HG02623 (cell line): ENCODE results near the gene ARHGAP31.
A peak's percentile ranks its signal among the peaks of the same experiment; 100 is the strongest.
"Not testable (repeated sequence)": the region's sequence is repeated elsewhere in the genome, so short reads cannot be mapped to it uniquely, and the experiment has no call there.

Experiments
- ATAC-seq: cut with Tn5 transposase; IDR thresholded peaks from one replicate; pipeline ENCODE4 v1.9.1; 2021; ENCODE audit warnings: moderate library complexity; ENCODE audit not compliant: unreplicated experiment

The ARHGAP31 gene

GRCh38 chr3:119349354-119350041 lies 55.3 kb downstream of the ARHGAP31 start:
- no peak for ATAC-seq

GRCh38 chr3:119350114-119350513 lies 55.9 kb downstream of the ARHGAP31 start:
- no peak for ATAC-seq

GRCh38 chr3:119351581-119351980 lies 57.4 kb downstream of the ARHGAP31 start:
- ATAC-seq = no peak

GRCh38 chr3:119352034-119352609 lies 57.9 kb downstream of the ARHGAP31 start:
- ATAC-seq = peak; percentile 98

GRCh38 chr3:119352863-119353527 lies 58.8 kb downstream of the ARHGAP31 start:
- ATAC-seq = peak; percentile 26

GRCh38 chr3:119355608-119356007 lies 61.4 kb downstream of the ARHGAP31 start:
- not testable (repeated sequence) for ATAC-seq

GRCh38 chr3:119356646-119357045 lies 62.5 kb downstream of the ARHGAP31 start:
- no peak for ATAC-seq

- ATAC-seq = no peak
Measured at GRCh38 chr3:119357190-119357589, 63.0 kb downstream of the ARHGAP31 start.

- ATAC-seq = peak; percentile 68
Measured at GRCh38 chr3:119359476-119360326, 65.5 kb downstream of the ARHGAP31 start.

GRCh38 chr3:119360736-119361462 lies 66.7 kb downstream of the ARHGAP31 start:
- ATAC-seq = no peak

- no peak for ATAC-seq
Measured at GRCh38 chr3:119362010-119362409, 67.8 kb downstream of the ARHGAP31 start.

GRCh38 chr3:119362940-119363725 lies 69.0 kb downstream of the ARHGAP31 start:
- no peak for ATAC-seq

- ATAC-seq = no peak
Measured at GRCh38 chr3:119364401-119364800, 70.2 kb downstream of the ARHGAP31 start.

GRCh38 chr3:119365418-119365817 lies 71.2 kb downstream of the ARHGAP31 start:
- no peak for ATAC-seq

GRCh38 chr3:119367000-119367399 lies 72.8 kb downstream of the ARHGAP31 start:
- ATAC-seq = no peak

- no peak for ATAC-seq
Measured at GRCh38 chr3:119368298-119368697, 74.1 kb downstream of the ARHGAP31 start.

GRCh38 chr3:119371786-119372185 lies 77.6 kb downstream of the ARHGAP31 start:
- ATAC-seq = not testable (repeated sequence)

- ATAC-seq = no peak
Measured at GRCh38 chr3:119375106-119375505, 80.9 kb downstream of the ARHGAP31 start.

GRCh38 chr3:119375510-119375909 lies 81.3 kb downstream of the ARHGAP31 start:
- no peak for ATAC-seq

- ATAC-seq = no peak
Measured at GRCh38 chr3:119376758-119377157, 82.6 kb downstream of the ARHGAP31 start.
